ENCODE results near the gene TIAM2.
"Not testable (repeated sequence)": the region's sequence is repeated elsewhere in the genome, so short reads cannot be mapped to it uniquely, and the experiment has no call there.

The TIAM2 gene

GRCh38 chr6:155163601-155164000 is 168.5 kb downstream of the TIAM2 start:
- no peak for DNase-seq (ENCODE audit: low read depth in 3 of 3)

- no peak for DNase-seq (ENCODE audit: low read depth in 3 of 3)
Measured at GRCh38 chr6:155165029-155165710, 170.1 kb downstream of the TIAM2 start.

- DNase-seq (ENCODE audit: low read depth in 3 of 3), result no peak
Measured at GRCh38 chr6:155170519-155170918, 175.4 kb downstream of the TIAM2 start.

GRCh38 chr6:155171109-155171746 is 176.1 kb downstream of the TIAM2 start:
- DNase-seq (ENCODE audit: low read depth in 3 of 3), result peak; percentile 59 to 79 (median 70)

- no peak for DNase-seq (ENCODE audit: low read depth in 3 of 3)
Measured at GRCh38 chr6:155171747-155172449, 176.8 kb downstream of the TIAM2 start.

GRCh38 chr6:155173488-155173887 is 178.4 kb downstream of the TIAM2 start:
- DNase-seq (ENCODE audit: low read depth in 3 of 3), result no peak

GRCh38 chr6:155174576-155175211 is 179.6 kb downstream of the TIAM2 start:
- DNase-seq (ENCODE audit: low read depth in 3 of 3), result peak in 2 of 3 experiments; percentile 38 to 49

- DNase-seq (ENCODE audit: low read depth in 3 of 3), result no peak
Measured at GRCh38 chr6:155177363-155177961, 182.3 kb downstream of the TIAM2 start.

GRCh38 chr6:155181498-155181897 is 186.4 kb downstream of the TIAM2 start:
- no peak for DNase-seq (ENCODE audit: low read depth in 3 of 3)

- DNase-seq (ENCODE audit: low read depth in 3 of 3), result no peak
Measured at GRCh38 chr6:155182103-155182502, 187.0 kb downstream of the TIAM2 start.

GRCh38 chr6:155183095-155183494 is 188.0 kb downstream of the TIAM2 start:
- no peak for DNase-seq (ENCODE audit: low read depth in 3 of 3)

GRCh38 chr6:155185041-155185440 is 189.9 kb downstream of the TIAM2 start:
- DNase-seq (ENCODE audit: low read depth in 3 of 3), result not testable (repeated sequence)

- DNase-seq (ENCODE audit: low read depth in 3 of 3), result no peak
Measured at GRCh38 chr6:155185544-155185943, 190.4 kb downstream of the TIAM2 start.

GRCh38 chr6:155186052-155186658 is 191.0 kb downstream of the TIAM2 start:
- DNase-seq (ENCODE audit: low read depth in 3 of 3), result peak in 2 of 3 experiments; percentile 23 to 30

GRCh38 chr6:155187106-155187505 is 192.0 kb downstream of the TIAM2 start:
- no peak for DNase-seq (ENCODE audit: low read depth in 3 of 3)

GRCh38 chr6:155187994-155188706 is 193.0 kb downstream of the TIAM2 start:
- DNase-seq (ENCODE audit: low read depth in 3 of 3), result no peak

- DNase-seq (ENCODE audit: low read depth in 3 of 3), result no peak
Measured at GRCh38 chr6:155188707-155189496, 193.8 kb downstream of the TIAM2 start.

GRCh38 chr6:155190677-155191076 is 195.6 kb downstream of the TIAM2 start:
- DNase-seq (ENCODE audit: low read depth in 3 of 3), result no peak

- DNase-seq (ENCODE audit: low read depth in 3 of 3), result no peak
Measured at GRCh38 chr6:155193526-155193925, 198.4 kb downstream of the TIAM2 start.

GRCh38 chr6:155194399-155194798 is 199.3 kb downstream of the TIAM2 start:
- no peak for DNase-seq (ENCODE audit: low read depth in 3 of 3)

Data from stimulated activated CD4-positive, alpha-beta T cell treated with anti-CD3 and anti-CD28 coated beads, TNF-alpha, amount 100 ng/mL, for 4 hours (primary cell).